Measurements from ENCODE around the gene PGAP1.
A peak's percentile ranks its signal among the peaks of the same experiment; 100 is the strongest.

Gene PGAP1

DNA sequence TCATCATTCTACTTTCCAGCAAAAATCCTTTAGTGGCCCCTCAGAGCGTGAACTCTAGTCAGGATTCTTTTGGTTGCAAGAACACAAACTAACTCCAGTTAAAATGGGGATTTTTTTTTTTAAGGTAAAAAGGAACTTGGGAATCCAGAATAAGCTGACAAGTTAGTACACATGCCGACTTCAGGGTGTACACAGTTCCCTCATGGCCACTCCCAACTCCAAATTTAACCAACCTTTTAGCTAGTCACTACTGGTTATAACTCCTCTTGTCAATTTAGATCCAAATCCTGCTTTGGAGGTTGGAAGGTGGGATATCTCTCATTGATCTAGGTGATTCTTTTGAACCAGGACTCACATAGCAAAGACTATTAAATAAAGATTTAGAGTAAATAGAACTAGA, 5.0 kb upstream of the PGAP1 start:
- Histone ChIP-seq H3K9me2 (replicated peaks; ENCODE audit: low read depth, low read length) (no peaks in the 10 kb centered on the region), H3K36me3 (ENCODE audit: insufficient read depth, low read length) (no peaks in the 10 kb centered on the region), H4K20me1 (ENCODE audit: insufficient read depth, low read length, poor library complexity, severe bottlenecking) (no peaks in the 10 kb centered on the region), H3K4me1 (ENCODE audit: insufficient read depth, low read length, poor library complexity, severe bottlenecking) (peaks cover 14% of the 10 kb centered on the region), H2AFZ (ENCODE audit: low read length) (peak overlapping the region; percentile 66), H3F3A (ENCODE audit: low read depth) (no peaks in the 10 kb centered on the region), H3K9me3 (ENCODE audit: insufficient read depth, low read depth, low read length) (no peaks in the 10 kb centered on the region), H3K9ac (ENCODE audit: low read depth, low read length, poor library complexity, severe bottlenecking) (no peak overlapping the region), H3K4me3 (ENCODE audit: low read length, poor library complexity, severe bottlenecking) (no peak overlapping the region), H3K27me3 (ENCODE audit: insufficient read depth, low read length, poor library complexity, severe bottlenecking) (no peaks in the 10 kb centered on the region), H3K4me2 (ENCODE audit: low read depth, low read length, poor library complexity, severe bottlenecking) (peak overlapping the region; percentile 52), H3K79me2 (ENCODE audit: insufficient read depth, low read length) (no peaks in the 10 kb centered on the region)
- TF ChIP-seq, protein P1, sequence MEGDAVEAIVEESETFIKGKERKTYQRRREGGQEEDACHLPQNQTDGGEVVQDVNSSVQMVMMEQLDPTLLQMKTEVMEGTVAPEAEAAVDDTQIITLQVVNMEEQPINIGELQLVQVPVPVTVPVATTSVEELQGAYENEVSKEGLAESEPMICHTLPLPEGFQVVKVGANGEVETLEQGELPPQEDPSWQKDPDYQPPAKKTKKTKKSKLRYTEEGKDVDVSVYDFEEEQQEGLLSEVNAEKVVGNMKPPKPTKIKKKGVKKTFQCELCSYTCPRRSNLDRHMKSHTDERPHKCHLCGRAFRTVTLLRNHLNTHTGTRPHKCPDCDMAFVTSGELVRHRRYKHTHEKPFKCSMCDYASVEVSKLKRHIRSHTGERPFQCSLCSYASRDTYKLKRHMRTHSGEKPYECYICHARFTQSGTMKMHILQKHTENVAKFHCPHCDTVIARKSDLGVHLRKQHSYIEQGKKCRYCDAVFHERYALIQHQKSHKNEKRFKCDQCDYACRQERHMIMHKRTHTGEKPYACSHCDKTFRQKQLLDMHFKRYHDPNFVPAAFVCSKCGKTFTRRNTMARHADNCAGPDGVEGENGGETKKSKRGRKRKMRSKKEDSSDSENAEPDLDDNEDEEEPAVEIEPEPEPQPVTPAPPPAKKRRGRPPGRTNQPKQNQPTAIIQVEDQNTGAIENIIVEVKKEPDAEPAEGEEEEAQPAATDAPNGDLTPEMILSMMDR (conservative IDR thresholded peaks at IDR 0.05; ENCODE audit: low read length), result no peak
- TF ChIP-seq EZH2phosphoT487 (IDR thresholded peaks at IDR 0.05; ENCODE audit: borderline replicate concordance), result no peak

DNA sequence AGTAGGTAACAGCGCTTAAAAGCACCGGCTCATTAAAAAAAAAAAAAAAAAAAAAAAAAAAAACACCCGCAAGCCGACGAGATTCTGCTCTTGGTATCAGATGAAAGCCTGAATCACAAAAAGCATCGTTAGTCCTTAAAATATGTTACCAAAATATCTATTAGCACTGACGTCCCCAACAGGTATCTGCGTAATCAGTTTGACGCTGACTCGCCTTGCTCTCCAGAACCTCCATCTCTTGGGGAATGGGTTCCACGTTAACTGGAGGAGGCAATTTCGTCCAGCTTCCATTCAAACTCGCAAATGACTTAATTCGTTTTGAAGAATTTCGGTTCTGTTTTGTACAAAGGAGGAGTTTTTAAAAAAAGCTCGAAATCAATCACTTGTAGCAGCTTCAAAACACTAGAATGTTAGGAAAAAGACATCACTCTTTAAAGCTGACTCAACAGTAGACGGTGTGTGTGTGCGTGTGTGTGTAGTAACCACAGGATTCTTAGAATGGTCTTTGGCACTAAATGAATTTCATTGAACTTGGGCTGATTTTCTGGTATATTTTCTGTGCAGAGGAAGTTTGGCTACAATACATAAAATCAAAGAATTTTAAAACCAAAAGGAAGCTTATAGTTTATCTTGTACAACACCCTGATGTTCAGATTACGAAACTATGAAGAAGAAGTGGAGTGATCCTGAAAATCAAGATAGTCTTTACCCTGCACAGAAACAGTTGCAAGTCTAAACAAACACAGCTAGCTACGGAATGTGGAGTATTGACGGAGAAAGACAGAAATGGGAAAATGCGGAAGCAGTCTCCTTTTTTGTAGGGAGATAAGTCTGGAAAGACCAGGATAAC, 1.1 kb upstream of the PGAP1 start:
- Histone ChIP-seq H3K4me3 (ENCODE audit: low read length, poor library complexity, severe bottlenecking) (peak overlapping the region; percentile 99), H3K9ac (ENCODE audit: low read depth, low read length, poor library complexity, severe bottlenecking) (peak overlapping the region; percentile 82), H2AFZ (ENCODE audit: low read length) (peak overlapping the region; percentile 81), H3F3A (ENCODE audit: low read depth) (no peaks in the 10 kb centered on the region), H3K4me1 (ENCODE audit: insufficient read depth, low read length, poor library complexity, severe bottlenecking) (peaks cover 38% of the 10 kb centered on the region), H3K36me3 (ENCODE audit: insufficient read depth, low read length) (no peaks in the 10 kb centered on the region), H4K20me1 (ENCODE audit: insufficient read depth, low read length, poor library complexity, severe bottlenecking) (peaks cover 19% of the 10 kb centered on the region), H3K9me2 (replicated peaks; ENCODE audit: low read depth, low read length) (no peaks in the 10 kb centered on the region), H3K27me3 (ENCODE audit: insufficient read depth, low read length, poor library complexity, severe bottlenecking) (peaks cover 4% of the 10 kb centered on the region), H3K4me2 (ENCODE audit: low read depth, low read length, poor library complexity, severe bottlenecking) (peak overlapping the region; percentile 87), H3K79me2 (ENCODE audit: insufficient read depth, low read length) (peaks cover 38% of the 10 kb centered on the region), H3K9me3 (ENCODE audit: insufficient read depth, low read depth, low read length) (no peaks in the 10 kb centered on the region)
- no peak for TF ChIP-seq EZH2phosphoT487 (IDR thresholded peaks at IDR 0.05; ENCODE audit: borderline replicate concordance)
- TF ChIP-seq, protein P1 (conservative IDR thresholded peaks at IDR 0.05; ENCODE audit: low read length), result no peak

DNA sequence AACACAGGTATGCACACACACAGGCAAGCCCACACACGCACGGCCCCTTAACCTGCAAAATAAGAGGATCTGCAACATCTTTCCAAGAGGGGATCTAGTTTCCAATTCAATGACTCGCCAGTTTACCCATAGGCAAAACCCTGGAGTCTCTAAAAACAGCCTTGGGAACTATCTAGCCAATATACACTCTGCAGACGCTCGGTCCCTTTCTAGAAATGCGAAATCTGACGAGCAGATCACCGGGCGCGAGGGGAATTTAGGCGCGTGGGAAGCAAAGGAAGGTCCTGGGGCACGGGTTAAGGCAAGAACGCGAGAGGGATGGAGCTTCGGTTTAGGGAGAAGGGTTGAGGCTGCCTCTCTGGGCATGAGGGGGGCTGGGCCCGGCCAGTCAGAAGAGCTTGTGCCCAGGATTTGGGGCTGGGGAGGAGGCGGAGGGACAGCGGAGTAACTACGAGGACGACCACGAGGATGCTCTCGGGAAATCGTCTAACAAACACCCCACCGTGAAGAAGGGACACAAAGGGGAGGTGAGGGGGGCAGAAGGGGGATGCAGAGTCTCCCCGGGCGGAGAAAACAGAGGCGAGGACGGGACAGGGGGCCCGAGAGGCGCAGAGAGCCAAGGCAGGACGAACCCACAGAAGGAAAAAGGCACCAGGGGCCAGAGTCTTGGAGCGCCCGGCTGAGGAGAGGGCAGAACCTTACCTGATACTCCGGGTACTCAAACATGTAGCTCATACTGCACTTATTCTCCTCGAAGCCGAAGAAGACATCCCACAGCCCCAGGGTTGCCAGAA, 542 bp downstream of the PGAP1 start:
- Histone ChIP-seq H3K27me3 (ENCODE audit: insufficient read depth, low read length, poor library complexity, severe bottlenecking) (peaks cover 4% of the 10 kb centered on the region), H3K79me2 (ENCODE audit: insufficient read depth, low read length) (peaks cover 52% of the 10 kb centered on the region), H3K36me3 (ENCODE audit: insufficient read depth, low read length) (no peaks in the 10 kb centered on the region), H4K20me1 (ENCODE audit: insufficient read depth, low read length, poor library complexity, severe bottlenecking) (peaks cover 19% of the 10 kb centered on the region), H3K9me2 (replicated peaks; ENCODE audit: low read depth, low read length) (no peaks in the 10 kb centered on the region), H3K4me2 (ENCODE audit: low read depth, low read length, poor library complexity, severe bottlenecking) (peak overlapping the region; percentile 87), H2AFZ (ENCODE audit: low read length) (peak overlapping the region; percentile 81), H3K9ac (ENCODE audit: low read depth, low read length, poor library complexity, severe bottlenecking) (peak overlapping the region; percentile 82), H3F3A (ENCODE audit: low read depth) (no peaks in the 10 kb centered on the region), H3K4me3 (ENCODE audit: low read length, poor library complexity, severe bottlenecking) (peak overlapping the region; percentile 99), H3K4me1 (ENCODE audit: insufficient read depth, low read length, poor library complexity, severe bottlenecking) (peaks cover 48% of the 10 kb centered on the region), H3K9me3 (ENCODE audit: insufficient read depth, low read depth, low read length) (no peaks in the 10 kb centered on the region)
- TF ChIP-seq, protein P1 (conservative IDR thresholded peaks at IDR 0.05; ENCODE audit: low read length), result no peak
- TF ChIP-seq EZH2phosphoT487 (IDR thresholded peaks at IDR 0.05; ENCODE audit: borderline replicate concordance), result no peak

All from Loucy (cell line).